A549 (cell line): ENCODE results near the gene SERHL2. TPM values are rescaled to one million over a fixed set of nuclear protein-coding genes. Genes with fewer than 3 reads are reported as not detected.
"Not testable (repeated sequence)": the region's sequence is repeated elsewhere in the genome, so short reads cannot be mapped to it uniquely, and the experiment has no call there.

Experiments used
- ATAC-seq, 2 experiments: fragments of 200-7000 bp in 1 of 2; fragments of >200 bp in 1 of 2; cut with Nextera tagmentation in 1 of 2; cut with Tn5 transposase in 1 of 2; 3 replicates each; pipeline versions ENCODE4 v1.8.0 to v1.9.1; 2018 to 2020; ENCODE audit warnings: mild to moderate bottlenecking in 1 of 2, moderate library complexity in 1 of 2
- CTCF ChIA-PET: fragments of 300-600 bp; sonication (Branson Sonifier 250); formaldehyde crosslinking; extraction: SDS; loops from one replicate; lab custom pipeline; 2021; ENCODE audit warnings: antibody characterized with exemption, inconsistent platforms; lab: Yijun Ruan, JAX
- POLR2A ChIA-PET: fragments of 350-600 bp; formaldehyde crosslinking; extraction: SDS; loops from one replicate; lab custom pipeline; 2021; ENCODE audit warnings: antibody characterized with exemption, inconsistent platforms; lab: Yijun Ruan, JAX
- DNase-seq, 2 experiments: peaks; one replicate each; pipeline versions ENCODE4 v3.0.0 to v3.0.0-alpha.2; 2011 to 2016; ENCODE audit warnings: low read depth in 1 of 2, low spot score in 1 of 2
- FAIRE-seq: peaks from 2 replicates; lab custom pipeline; 2011; peaks lifted over from hg19 to GRCh38; lab: Jason Lieb, UNC
- H3K27ac ChIP-seq, 2 experiments: fragments of >200 bp; sonication (Bioruptor Twin); formaldehyde crosslinking; 3 replicates each; pipeline ENCODE4 v1.5.1; 2016 to 2017
- H3K4me1 ChIP-seq: fragments of >200 bp; sonication (Bioruptor Twin); formaldehyde crosslinking; 3 replicates; pipeline ENCODE4 v1.6.1; 2016
- H3K4me2 ChIP-seq: fragments of >200 bp; sonication (Bioruptor Twin); formaldehyde crosslinking; 3 replicates; pipeline ENCODE4 v1.6.1; 2016
- H3K4me3 ChIP-seq: fragments of >200 bp; sonication (Bioruptor Twin); formaldehyde crosslinking; 3 replicates; pipeline ENCODE4 v1.5.1; 2016
- H3K9me3 ChIP-seq: fragments of >200 bp; sonication (Bioruptor Twin); formaldehyde crosslinking; 3 replicates; pipeline ENCODE4 v1.6.1; 2016
- CBX8 ChIP-seq: fragments of 200-600 bp; sonication (generic); IDR thresholded peaks from 2 replicates; pipeline ENCODE4 v1.6.1; 2016
- CHD4 ChIP-seq: fragments of 200-600 bp; sonication (generic); IDR thresholded peaks from 2 replicates; pipeline ENCODE4 v1.6.1; 2016; ENCODE audit warnings: antibody characterized with exemption, mild to moderate bottlenecking, borderline replicate concordance
- EP300 ChIP-seq, 2 experiments: fragments of >200 bp; sonication (Bioruptor Twin); formaldehyde crosslinking; IDR thresholded peaks; 2 replicates in 1 of 2; 3 replicates in 1 of 2; pipeline ENCODE4 v1.6.1; 2016 to 2017
- FOSB ChIP-seq: fragments of 250-450 bp; sonication (Bioruptor Pico); IDR thresholded peaks from 2 replicates; pipeline ENCODE4 v1.5.0; 2020; ENCODE audit warnings: mild to moderate bottlenecking, moderate library complexity
- FOSL2 ChIP-seq, 2 experiments: fragments of 450-650 bp in 1 of 2; fragments of >200 bp in 1 of 2; sonication (Bioruptor Twin) in 1 of 2; formaldehyde crosslinking; IDR thresholded peaks; 2 replicates each; pipeline versions ENCODE4 v1.5.0 to v1.6.1; 2016 to 2020; ENCODE audit warnings: mild to moderate bottlenecking in 1 of 2, moderate library complexity in 1 of 2
- FOXS1 ChIP-seq: fragments of 250-450 bp; sonication (Bioruptor Pico); IDR thresholded peaks from 2 replicates; pipeline ENCODE4 v1.5.0; 2020; ENCODE audit warnings: mild to moderate bottlenecking, moderate library complexity
- HDAC2 ChIP-seq: fragments of 200-600 bp; sonication (generic); IDR thresholded peaks from 2 replicates; pipeline ENCODE4 v1.6.1; 2016
- HMGXB4 ChIP-seq: fragments of 250-450 bp; sonication (Bioruptor Pico); IDR thresholded peaks from 2 replicates; pipeline ENCODE4 v1.5.0; 2021; ENCODE audit warnings: mild to moderate bottlenecking, moderate library complexity, borderline replicate concordance
- HOXB5 ChIP-seq: fragments of 250-450 bp; sonication (Bioruptor Pico); IDR thresholded peaks from 2 replicates; pipeline ENCODE4 v1.5.0; 2020; ENCODE audit warnings: mild to moderate bottlenecking, moderate library complexity
- JUNB ChIP-seq: fragments of >200 bp; sonication (Bioruptor Twin); formaldehyde crosslinking; IDR thresholded peaks from 2 replicates; pipeline ENCODE4 v1.6.1; 2016
- MAZ ChIP-seq: fragments of 150-350 bp; IDR thresholded peaks from 2 replicates; pipeline ENCODE4 v1.6.1; 2014; ENCODE audit warnings: antibody characterized with exemption, low read depth, low read length, borderline replicate concordance
- MYC ChIP-seq: IDR thresholded peaks from 2 replicates; pipeline ENCODE4 v1.6.1; 2012; ENCODE audit warnings: mild to moderate bottlenecking, inconsistent platforms, low read length, improper control_type of control experiment, borderline replicate concordance
- NFE2L2 ChIP-seq: fragments of 150-350 bp; conservative IDR thresholded peaks from 2 replicates; pipeline ENCODE4 v1.6.1; 2014; ENCODE audit warnings: low read length
- NR3C1 ChIP-seq: fragments of >200 bp; sonication (Bioruptor Twin); formaldehyde crosslinking; IDR thresholded peaks from 3 replicates; pipeline ENCODE4 v1.6.1; 2017
- POLR2A ChIP-seq: IDR thresholded peaks from 2 replicates; pipeline ENCODE4 v1.6.1; 2012; ENCODE audit warnings: mild to moderate bottlenecking, low read length
- POLR2AphosphoS2 ChIP-seq: conservative IDR thresholded peaks from 2 replicates; pipeline ENCODE4 v1.6.1; 2012; ENCODE audit warnings: low read length, improper control_type of control experiment, inconsistent platforms
- RCOR1 ChIP-seq: fragments of 150-350 bp; IDR thresholded peaks from 2 replicates; pipeline ENCODE4 v1.6.1; 2014; ENCODE audit warnings: antibody characterized with exemption, low read length, low read depth
- REST ChIP-seq: fragments of 200-600 bp; sonication (generic); IDR thresholded peaks from 2 replicates; pipeline ENCODE4 v1.6.1; 2016; ENCODE audit warnings: antibody characterized with exemption, mild to moderate bottlenecking, moderate library complexity
- RFX5 ChIP-seq: fragments of 450-650 bp; IDR thresholded peaks from 2 replicates; pipeline ENCODE4 v1.7.1; 2014; ENCODE audit warnings: antibody characterized with exemption, mild to moderate bottlenecking, moderate library complexity
- SMC3 ChIP-seq: fragments of >200 bp; sonication (Bioruptor Twin); formaldehyde crosslinking; IDR thresholded peaks from 3 replicates; pipeline ENCODE4 v1.6.1; 2018; ENCODE audit warnings: inconsistent platforms
- ZC3H11A ChIP-seq: fragments of 450-650 bp; IDR thresholded peaks from 2 replicates; pipeline ENCODE4 v1.6.1; 2014; ENCODE audit warnings: antibody characterized with exemption, mild to moderate bottlenecking
- ZFP36 ChIP-seq: fragments of 450-650 bp; IDR thresholded peaks from 2 replicates; pipeline ENCODE4 v1.6.1; 2014; ENCODE audit warnings: borderline replicate concordance; ENCODE audit not compliant: partially characterized antibody
- ZNF302 ChIP-seq: fragments of 250-450 bp; sonication (Bioruptor Pico); IDR thresholded peaks from 2 replicates; pipeline ENCODE4 v1.9.0; 2021; ENCODE audit warnings: inconsistent platforms, mild to moderate bottlenecking, moderate library complexity
- ZSCAN20 ChIP-seq: fragments of 250-450 bp; sonication (Bioruptor Pico); IDR thresholded peaks from 2 replicates; pipeline ENCODE4 v1.8.0; 2022; ENCODE audit warnings: mild to moderate bottlenecking, moderate library complexity
- WGBS: methylation state at CpG from one replicate; pipeline ENCODE4 v1.1.6; 2017; ENCODE audit errors: missing lambda C conversion rate; 5-methylcytosine and 5-hydroxymethylcytosine counted together
- polyA plus RNA-seq, 4 experiments: library from polyadenylated mRNA; depleted of rRNA in 3 of 4; stranded (reverse); fragments of >200 nt; fragmentation: RNase III in 1 of 4; extraction: RNeasy Plus Mini Kit Qiagen cat#74134 plus additional on column Dnase treatment in 1 of 4; gene quantifications; 2 replicates in 3 of 4; 3 replicates in 1 of 4; pipeline ENCODE4 v1.2.3, GENCODE V29; 2011 to 2017
- TF ChIP-seq, protein P1 (sequence below): fragments of >200 bp; sonication (Bioruptor Twin); formaldehyde crosslinking; IDR thresholded peaks from 2 replicates; pipeline ENCODE4 v1.6.1; 2016
- TF ChIP-seq, protein P2 (sequence below): fragments of >200 bp; sonication (Bioruptor Twin); formaldehyde crosslinking; IDR thresholded peaks from 3 replicates; pipeline ENCODE4 v1.5.1; 2016

The SERHL2 gene
- polyA plus RNA-seq, 2 of the 4 experiments (the other 2 are of a cell fraction) = 0.14 to 0.21 TPM

GRCh38 chr22:42564699-42565098 lies 10.9 kb downstream of the SERHL2 start:
- no peak for DNase-seq
- no peak overlapping the region for H3K27ac ChIP-seq
- ATAC-seq = no peak
- WGBS = 97% methylated on average over 16 of the region's 17 CpGs
- H3K4me3 ChIP-seq = no peak overlapping the region
- FAIRE-seq = no peak
- POLR2A ChIA-PET = no interaction called here
- H3K4me1 ChIP-seq = no peaks in the 10 kb centered on the region
- no peak overlapping the region for H3K4me2 ChIP-seq
- H3K9me3 ChIP-seq = no peaks in the 10 kb centered on the region
- CTCF ChIA-PET = no interaction called here
- TF ChIP-seq ZC3H11A (no peak), ZNF302 (CRISPR knock-in tag) (no peak), POLR2AphosphoS2 (no peak), RFX5 (no peak), FOSL2 (IDR thresholded peaks at IDR 0.05) (no peak), FOSL2 (CRISPR knock-in tag; IDR thresholded peaks at IDR 0.05) (no peak), JUNB (no peak), HDAC2 (no peak), EP300 (IDR thresholded peaks at IDR 0.05) (no peak), CBX8 (no peak), NFE2L2 (no peak), HOXB5 (CRISPR knock-in tag) (no peak), MYC (no peak), ZSCAN20 (no peak), FOSB (no peak), REST (no peak), MAZ (no peak), CHD4 (no peak)
- TF ChIP-seq, protein P1, sequence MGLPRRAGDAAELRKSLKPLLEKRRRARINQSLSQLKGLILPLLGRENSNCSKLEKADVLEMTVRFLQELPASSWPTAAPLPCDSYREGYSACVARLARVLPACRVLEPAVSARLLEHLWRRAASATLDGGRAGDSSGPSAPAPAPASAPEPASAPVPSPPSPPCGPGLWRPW = no peak
- TF ChIP-seq, protein P2, sequence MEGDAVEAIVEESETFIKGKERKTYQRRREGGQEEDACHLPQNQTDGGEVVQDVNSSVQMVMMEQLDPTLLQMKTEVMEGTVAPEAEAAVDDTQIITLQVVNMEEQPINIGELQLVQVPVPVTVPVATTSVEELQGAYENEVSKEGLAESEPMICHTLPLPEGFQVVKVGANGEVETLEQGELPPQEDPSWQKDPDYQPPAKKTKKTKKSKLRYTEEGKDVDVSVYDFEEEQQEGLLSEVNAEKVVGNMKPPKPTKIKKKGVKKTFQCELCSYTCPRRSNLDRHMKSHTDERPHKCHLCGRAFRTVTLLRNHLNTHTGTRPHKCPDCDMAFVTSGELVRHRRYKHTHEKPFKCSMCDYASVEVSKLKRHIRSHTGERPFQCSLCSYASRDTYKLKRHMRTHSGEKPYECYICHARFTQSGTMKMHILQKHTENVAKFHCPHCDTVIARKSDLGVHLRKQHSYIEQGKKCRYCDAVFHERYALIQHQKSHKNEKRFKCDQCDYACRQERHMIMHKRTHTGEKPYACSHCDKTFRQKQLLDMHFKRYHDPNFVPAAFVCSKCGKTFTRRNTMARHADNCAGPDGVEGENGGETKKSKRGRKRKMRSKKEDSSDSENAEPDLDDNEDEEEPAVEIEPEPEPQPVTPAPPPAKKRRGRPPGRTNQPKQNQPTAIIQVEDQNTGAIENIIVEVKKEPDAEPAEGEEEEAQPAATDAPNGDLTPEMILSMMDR = no peak

DNA sequence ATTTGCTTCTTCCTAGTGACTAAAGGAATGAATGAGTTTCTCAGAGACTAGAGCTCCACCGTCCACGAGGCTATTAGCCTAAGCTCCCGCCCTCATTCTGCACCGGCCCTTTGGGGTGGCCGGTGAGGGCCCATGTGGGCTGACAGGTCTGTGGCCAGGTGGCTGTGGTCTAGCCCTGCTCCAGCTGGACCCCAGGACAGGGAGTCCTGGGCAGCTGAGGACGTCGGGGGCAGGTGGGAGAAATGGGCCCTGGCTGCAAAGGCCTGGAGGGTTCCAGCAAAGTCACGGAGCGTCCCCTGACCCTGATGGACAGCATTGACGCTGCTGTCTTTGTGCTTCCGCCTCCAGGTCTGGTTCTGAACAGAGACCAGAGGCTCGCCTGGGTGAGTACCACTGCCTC lies 12.2 kb downstream of the SERHL2 start:
- no peak overlapping the region for H3K4me2 ChIP-seq
- POLR2A ChIA-PET = interaction anchor here (0.6 kb wide), 1 partner anchor 60 kb away, joined by 4 read pairs; no protein-coding TSS in a partner anchor
- WGBS = 92% methylated on average over 10 of the region's 12 CpGs
- ATAC-seq = peak in 1 of 2 experiments; percentile 13; a peak in 2 of 6 replicates
- TF ChIP-seq JUNB = no peak
- TF ChIP-seq CHD4 = no peak
- TF ChIP-seq HMGXB4 (CRISPR knock-in tag) = no peak
- TF ChIP-seq ZFP36 = no peak
- TF ChIP-seq NR3C1 = no peak
- TF ChIP-seq POLR2A = no peak
- TF ChIP-seq EP300 (IDR thresholded peaks at IDR 0.05) = no peak
- no peak for TF ChIP-seq SMC3
- TF ChIP-seq FOXS1 (CRISPR knock-in tag) = no peak
- no peak for TF ChIP-seq ZNF302 (CRISPR knock-in tag)
- TF ChIP-seq RCOR1 = no peak
- TF ChIP-seq MYC = no peak
- TF ChIP-seq ZC3H11A = no peak
- TF ChIP-seq, all 56 proteins: peak for 0
- DNase-seq (no peak), FAIRE-seq (no peak)
- H3K27ac ChIP-seq = no peak overlapping the region
- no peak overlapping the region for H3K4me3 ChIP-seq
- no peaks in the 10 kb centered on the region for H3K9me3 ChIP-seq
- H3K4me1 ChIP-seq = no peaks in the 10 kb centered on the region
- CTCF ChIA-PET = no interaction called here

DNA sequence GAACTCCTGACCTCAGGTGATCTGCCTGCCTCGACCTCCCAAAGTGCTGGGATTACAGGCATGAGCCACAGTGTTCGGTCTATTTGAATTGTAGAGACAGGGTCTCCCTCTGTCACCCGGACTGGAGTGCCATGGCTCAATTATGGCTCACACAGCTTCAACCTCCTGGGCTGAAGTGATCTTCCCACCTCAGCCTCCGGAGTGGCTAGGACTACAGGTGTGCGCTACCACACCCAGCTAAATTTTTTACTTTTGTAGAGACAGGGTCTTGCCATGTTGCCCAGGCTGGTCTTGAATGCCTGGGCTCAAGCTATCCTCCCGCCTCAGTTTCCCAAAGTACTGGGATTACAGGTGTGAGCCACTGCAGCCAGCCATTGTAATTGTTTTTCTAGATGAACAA lies 14.2 kb downstream of the SERHL2 start:
- H3K27ac ChIP-seq, CTCF ChIA-PET, POLR2A ChIA-PET, ATAC-seq, H3K9me3 ChIP-seq, H3K4me1 ChIP-seq, H3K4me3 ChIP-seq, DNase-seq, H3K4me2 ChIP-seq, FAIRE-seq: not testable (repeated sequence)
- WGBS = 61% methylated on average over 4 of the region's 6 CpGs

DNA sequence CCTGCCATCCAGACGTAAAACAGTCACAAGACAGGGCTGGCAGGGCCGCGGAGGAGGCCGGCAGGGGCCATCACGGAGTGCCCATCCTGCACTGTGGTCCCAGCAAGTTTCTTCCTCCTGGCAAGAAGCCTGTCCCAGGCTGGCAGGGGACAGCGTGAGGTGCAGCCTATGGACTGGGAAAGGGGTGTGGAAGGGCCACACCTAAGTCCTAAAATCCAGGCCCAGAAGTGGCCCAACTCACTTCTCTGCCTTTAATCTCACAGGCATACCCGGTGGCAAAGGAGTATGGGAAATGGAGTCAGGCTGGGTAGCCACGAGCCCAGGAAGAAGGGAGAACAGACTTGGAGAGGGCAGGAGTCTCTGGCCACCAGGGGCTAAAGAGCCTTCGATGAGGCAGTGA lies 16.8 kb downstream of the SERHL2 start:
- ATAC-seq = peak; percentile 20 to 23; a peak in 5 of 6 replicates
- H3K27ac ChIP-seq, H3K4me3 ChIP-seq, H3K9me3 ChIP-seq, H3K4me1 ChIP-seq, POLR2A ChIA-PET, H3K4me2 ChIP-seq, DNase-seq, FAIRE-seq, CTCF ChIA-PET: not testable (repeated sequence)
- WGBS = 79% methylated on average over 8 of the region's 9 CpGs
